HG03039 (cell line): ENCODE measurements around the gene TACR1.
"Not testable (repeated sequence)": the region's sequence is repeated elsewhere in the genome, so short reads cannot be mapped to it uniquely, and the experiment has no call there.

ENCODE experiments used
- ATAC-seq: cut with Tn5 transposase; IDR thresholded peaks from one replicate; pipeline ENCODE4 v1.9.1; 2021; ENCODE audit warnings: mild to moderate bottlenecking, moderate library complexity; ENCODE audit not compliant: unreplicated experiment

The TACR1 gene

GRCh38 chr2:75147884-75148283, 51.4 kb downstream of the TACR1 start:
- ATAC-seq: not testable (repeated sequence)

GRCh38 chr2:75146606-75147332, 52.6 kb downstream of the TACR1 start:
- no peak for ATAC-seq

- not testable (repeated sequence) for ATAC-seq
Measured at GRCh38 chr2:75146221-75146605, 53.1 kb downstream of the TACR1 start.

GRCh38 chr2:75142081-75142480, 57.2 kb downstream of the TACR1 start:
- no peak for ATAC-seq

- no peak for ATAC-seq
Measured at GRCh38 chr2:75140288-75140687, 59.0 kb downstream of the TACR1 start.

GRCh38 chr2:75139171-75139570, 60.1 kb downstream of the TACR1 start:
- ATAC-seq: no peak

GRCh38 chr2:75138528-75138927, 60.8 kb downstream of the TACR1 start:
- no peak for ATAC-seq

- ATAC-seq: no peak
Measured at GRCh38 chr2:75135776-75136400, 63.4 kb downstream of the TACR1 start.

GRCh38 chr2:75134860-75135259, 64.5 kb downstream of the TACR1 start:
- no peak for ATAC-seq

- no peak for ATAC-seq
Measured at GRCh38 chr2:75133621-75134570, 65.4 kb downstream of the TACR1 start.

GRCh38 chr2:75130171-75130570, 69.1 kb downstream of the TACR1 start:
- ATAC-seq: no peak

GRCh38 chr2:75123876-75124275, 75.4 kb downstream of the TACR1 start:
- no peak for ATAC-seq

- ATAC-seq: no peak
Measured at GRCh38 chr2:75113231-75113869, 86.0 kb downstream of the TACR1 start.

GRCh38 chr2:75108937-75109482, 90.3 kb downstream of the TACR1 start:
- no peak for ATAC-seq

GRCh38 chr2:75102011-75102410, 97.3 kb downstream of the TACR1 start:
- no peak for ATAC-seq

- ATAC-seq: no peak
Measured at GRCh38 chr2:75100801-75101151, 98.5 kb downstream of the TACR1 start.

GRCh38 chr2:75100011-75100800, 99.1 kb downstream of the TACR1 start:
- ATAC-seq: no peak

- ATAC-seq: no peak
Measured at GRCh38 chr2:75099521-75099922, 99.8 kb downstream of the TACR1 start.

GRCh38 chr2:75098856-75099255, 100.5 kb downstream of the TACR1 start:
- no peak for ATAC-seq

GRCh38 chr2:75097831-75098230, 101.5 kb downstream of the TACR1 start:
- no peak for ATAC-seq
